Right lung (tissue), 5 donors: ENCODE results near the gene GINS3. TPM values are rescaled to one million over a fixed set of nuclear protein-coding genes. Genes with fewer than 3 reads are reported as not detected.
"Not testable (repeated sequence)": the region's sequence is repeated elsewhere in the genome, so short reads cannot be mapped to it uniquely, and the experiment has no call there.

Source experiments
- DNase-seq, 2 donors: peaks; one replicate each; pipeline ENCODE4 v3.0.0-alpha.2; 2013
- polyA plus RNA-seq, 5 donors: library from polyadenylated mRNA; unstranded; fragments of 120-200 nt; gene quantifications; one replicate each; pipeline versions ENCODE4 v1.2.1 to v1.2.3, GENCODE V29; 2013; ENCODE audit warnings: inconsistent platforms in 1 of 5, low replicate concordance in 1 of 5; ENCODE audit not compliant: insufficient read length in 5 of 5, insufficient read depth in 1 of 5

GINS3 gene
- polyA plus RNA-seq, 5 donors = 9.5 to 14.8 (median 10.9) TPM

- DNase-seq = no peak
These were observed 7.7 kb upstream of the GINS3 start for GRCh38 chr16:58384437-58385055.

GRCh38 chr16:58385218-58385773 lies 7.0 kb upstream of the GINS3 start:
- no peak for DNase-seq

GRCh38 chr16:58389724-58390123 lies 2.5 kb upstream of the GINS3 start:
- DNase-seq = no peak

GRCh38 chr16:58393138-58393504 lies 850 bp downstream of the GINS3 start:
- no peak for DNase-seq

- DNase-seq = not testable (repeated sequence)
These were observed 4.6 kb downstream of the GINS3 start for GRCh38 chr16:58396897-58397296.

DNA sequence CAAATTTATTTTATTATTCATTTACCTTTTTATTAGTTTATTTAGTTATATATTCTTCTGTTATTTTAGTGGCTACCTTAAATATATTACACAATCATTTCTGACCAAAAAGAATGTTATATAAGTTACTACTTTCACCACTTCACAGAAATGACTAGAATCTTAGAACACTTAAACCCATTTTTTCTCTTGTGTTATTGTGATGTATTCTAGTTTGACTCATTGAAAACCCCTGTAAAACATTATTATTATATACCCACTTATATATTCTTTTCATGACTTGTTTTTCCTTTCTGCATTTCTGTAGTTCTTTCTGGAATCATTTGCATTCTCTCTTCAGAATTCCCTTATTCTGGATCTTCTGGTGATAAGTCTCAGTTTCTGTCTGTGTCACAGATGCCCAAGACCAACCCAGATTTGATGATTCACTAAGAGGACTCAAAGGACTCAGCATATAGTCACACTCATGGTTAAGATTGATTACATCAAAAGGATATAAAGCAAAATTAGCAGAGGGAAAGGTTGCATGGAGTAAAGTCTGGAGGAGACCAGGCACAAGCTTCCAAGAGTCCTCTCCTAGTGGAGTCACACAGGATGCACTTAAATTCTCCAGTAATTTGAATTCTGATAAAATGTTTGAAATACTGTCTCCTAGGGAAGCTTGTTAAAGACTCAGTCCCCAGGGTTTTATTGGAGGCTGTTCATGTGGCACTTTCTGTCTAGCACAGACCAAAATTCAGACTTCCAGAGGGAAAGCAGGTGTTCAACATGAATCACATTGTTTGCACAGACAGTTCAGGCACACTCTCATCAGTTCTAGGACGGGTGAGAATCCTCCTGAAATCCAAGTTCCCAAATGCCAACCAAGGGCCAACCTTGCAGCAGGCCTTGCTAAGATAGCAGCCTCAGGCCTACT lies 7.7 kb downstream of the GINS3 start:
- no peak for DNase-seq

- DNase-seq = not testable (repeated sequence)
These were observed 9.0 kb downstream of the GINS3 start for GRCh38 chr16:58401305-58401704.

DNA sequence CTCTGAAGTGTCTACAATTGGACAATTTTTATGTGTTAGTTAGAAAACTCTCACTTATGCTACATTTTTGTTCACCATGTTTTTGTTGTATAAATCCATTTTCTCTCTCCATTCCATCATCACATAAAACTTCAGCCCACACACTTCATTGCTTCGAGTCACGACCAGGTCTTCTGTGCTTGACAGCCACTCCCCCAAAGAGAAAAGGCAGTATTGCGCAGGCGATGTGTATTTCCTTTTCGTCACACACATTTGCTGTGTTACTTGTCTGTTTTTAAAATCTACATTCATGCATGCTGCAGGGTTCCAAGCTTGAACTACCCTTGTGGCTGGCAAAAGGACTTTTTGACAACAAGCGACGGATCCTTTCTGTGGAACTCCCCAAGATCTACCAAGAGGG lies 10.5 kb downstream of the GINS3 start:
- DNase-seq = no peak

GRCh38 chr16:58409316-58409973 lies 17.2 kb downstream of the GINS3 start:
- DNase-seq = no peak

- no peak for DNase-seq
These were observed 19.1 kb downstream of the GINS3 start for GRCh38 chr16:58411336-58411735.

DNA sequence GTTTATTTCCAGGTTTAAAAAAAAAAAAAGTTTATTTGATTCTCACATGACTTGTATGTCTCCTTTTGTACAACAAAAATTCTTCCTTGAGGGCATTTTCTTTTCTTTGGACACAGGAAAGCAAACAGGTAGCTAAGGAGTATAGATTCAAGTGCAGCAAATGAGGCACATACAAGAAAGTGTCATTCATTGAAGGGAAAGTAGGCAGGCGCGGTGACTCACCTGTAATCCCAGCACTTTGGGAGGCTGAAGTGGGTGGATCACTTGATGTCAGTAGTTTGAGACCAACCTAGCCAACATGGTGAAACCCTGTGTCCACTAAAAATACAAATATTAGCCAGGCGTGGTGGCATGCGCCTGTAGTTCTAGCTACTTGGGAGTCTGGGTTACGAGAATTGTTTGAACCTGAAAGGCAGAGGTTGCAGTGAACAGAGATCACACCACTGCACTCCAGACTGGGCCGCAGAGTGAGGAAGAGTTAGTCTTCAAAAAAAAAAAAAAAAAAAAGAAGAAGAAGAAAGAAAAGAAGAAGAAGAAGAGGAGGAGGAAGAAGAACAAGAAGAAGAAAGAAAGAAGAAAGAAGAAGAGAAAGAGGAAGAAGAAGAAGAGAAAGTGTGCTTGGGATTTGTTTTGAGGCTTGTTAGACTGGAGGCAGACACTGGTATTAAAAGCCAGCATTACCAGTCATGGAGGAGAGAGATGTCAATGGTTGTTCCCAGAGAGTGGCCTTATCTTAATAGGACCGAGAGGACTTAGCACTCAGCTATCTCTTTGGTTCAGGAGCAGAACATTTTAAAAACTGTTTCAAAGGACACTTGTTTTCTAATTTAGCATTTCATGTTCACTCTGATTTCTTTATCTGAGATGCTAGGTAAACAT lies 19.7 kb downstream of the GINS3 start:
- DNase-seq = no peak

DNA sequence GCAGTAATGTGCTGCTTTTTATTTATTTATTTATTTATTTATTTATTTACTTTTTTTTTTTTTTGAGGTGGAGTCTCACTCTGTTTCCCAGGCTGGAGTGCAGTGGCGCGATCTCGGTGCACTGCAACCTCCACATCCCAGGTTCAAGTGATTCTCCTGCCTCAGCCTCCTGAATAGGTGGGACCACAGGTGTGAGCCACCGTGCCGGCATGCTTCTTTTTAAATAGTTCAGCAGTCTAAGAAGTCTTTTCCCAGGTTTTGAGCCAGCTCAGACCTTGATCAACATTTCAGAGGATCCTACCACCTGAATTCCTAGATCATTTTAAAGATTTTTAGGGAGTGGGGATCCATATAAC lies 20.3 kb downstream of the GINS3 start:
- not testable (repeated sequence) for DNase-seq

DNA sequence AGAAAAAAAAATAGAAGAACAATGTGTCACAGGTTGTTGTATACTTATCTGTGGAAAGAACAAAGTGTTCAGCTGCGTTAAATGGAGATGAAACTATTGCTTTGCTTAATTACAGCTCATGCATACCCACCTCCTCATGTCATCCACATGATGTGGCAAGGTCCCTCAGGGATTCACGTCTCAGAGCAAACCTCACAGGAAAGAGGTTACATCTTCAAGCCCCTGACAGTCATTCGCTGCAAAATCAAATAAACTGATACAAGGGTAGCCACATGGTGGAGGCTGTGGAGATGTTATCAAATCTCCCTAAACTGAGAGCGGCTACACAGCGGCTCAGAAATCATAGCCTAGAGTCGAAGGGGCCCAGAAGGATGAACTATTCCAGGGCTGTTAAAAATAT lies 21.1 kb downstream of the GINS3 start:
- no peak for DNase-seq

GRCh38 chr16:58415003-58415402 lies 22.7 kb downstream of the GINS3 start:
- DNase-seq = peak in 1 of 2 donors; percentile 14

DNA sequence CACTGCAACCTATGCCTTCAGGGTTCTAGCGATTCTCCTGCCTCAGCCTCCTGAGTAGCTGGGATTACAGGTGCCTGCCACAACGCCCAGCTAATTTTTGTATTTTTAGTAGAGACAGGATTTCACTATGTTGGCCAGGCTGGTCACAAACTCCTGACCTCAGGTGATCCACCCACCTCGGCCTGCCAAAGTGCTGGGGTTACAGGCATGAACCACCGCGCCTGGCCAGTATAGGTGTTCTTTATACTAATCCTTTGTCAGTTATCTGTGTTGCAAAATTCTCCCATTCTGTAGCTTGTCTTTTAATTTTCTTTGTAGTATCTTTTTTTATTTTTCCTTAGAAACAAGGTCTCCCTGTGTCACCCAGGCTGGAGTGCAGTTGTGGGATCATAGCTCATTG lies 23.7 kb downstream of the GINS3 start:
- DNase-seq = not testable (repeated sequence)

DNA sequence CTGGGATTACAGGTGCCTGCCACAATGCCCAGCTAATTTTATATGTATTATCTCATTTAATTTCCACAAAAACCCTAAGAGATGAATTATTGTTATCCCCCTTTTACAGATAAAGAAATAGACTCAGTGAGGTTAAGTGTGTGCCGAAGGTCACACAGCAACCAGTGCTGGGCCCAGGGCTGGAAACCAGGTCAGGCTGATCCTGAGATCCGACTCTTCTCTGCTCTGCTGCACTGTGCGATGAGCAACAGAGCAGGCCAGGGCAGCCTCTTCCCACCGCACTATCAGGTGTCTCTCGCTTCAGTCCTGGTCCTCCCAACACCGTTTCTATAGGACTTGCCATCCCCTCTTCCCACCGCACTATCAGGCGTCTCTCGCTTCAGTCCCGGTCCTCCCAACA lies 24.8 kb downstream of the GINS3 start:
- DNase-seq = no peak

GRCh38 chr16:58417600-58417999 lies 25.3 kb downstream of the GINS3 start:
- DNase-seq = no peak

- no peak for DNase-seq
These were observed 25.8 kb downstream of the GINS3 start for GRCh38 chr16:58418026-58418425.

- DNase-seq = no peak
These were observed 26.3 kb downstream of the GINS3 start for GRCh38 chr16:58418601-58419000.

GRCh38 chr16:58419241-58419990 lies 27.1 kb downstream of the GINS3 start:
- no peak for DNase-seq

- no peak for DNase-seq
These were observed 28.8 kb downstream of the GINS3 start for GRCh38 chr16:58421059-58421458.
